HG03039 (cell line): ENCODE measurements around the gene TMEM242.

Experiments used
- ATAC-seq: cut with Tn5 transposase; IDR thresholded peaks from one replicate; pipeline ENCODE4 v1.9.1; 2021; ENCODE audit warnings: mild to moderate bottlenecking, moderate library complexity; ENCODE audit not compliant: unreplicated experiment

The TMEM242 gene

DNA sequence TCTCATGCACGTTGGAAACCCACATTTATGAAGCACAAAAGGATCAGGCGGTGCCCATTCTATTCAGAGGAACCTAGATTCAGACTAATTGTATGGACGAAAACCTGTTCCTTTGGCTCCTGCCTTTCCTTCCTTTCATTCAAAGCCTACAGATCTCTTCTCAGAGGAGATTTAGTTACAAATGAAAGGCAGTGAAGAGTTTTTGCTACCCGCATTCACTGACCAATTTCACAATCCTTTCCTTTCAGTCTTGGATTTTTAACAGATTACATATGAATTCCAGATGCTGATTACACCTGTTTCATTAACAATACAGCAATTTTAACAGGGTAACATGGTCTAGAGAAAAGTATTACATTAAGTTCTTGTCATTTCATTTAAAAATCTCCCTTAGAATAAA, 32.0 kb downstream of the TMEM242 start:
- no peak for ATAC-seq

DNA sequence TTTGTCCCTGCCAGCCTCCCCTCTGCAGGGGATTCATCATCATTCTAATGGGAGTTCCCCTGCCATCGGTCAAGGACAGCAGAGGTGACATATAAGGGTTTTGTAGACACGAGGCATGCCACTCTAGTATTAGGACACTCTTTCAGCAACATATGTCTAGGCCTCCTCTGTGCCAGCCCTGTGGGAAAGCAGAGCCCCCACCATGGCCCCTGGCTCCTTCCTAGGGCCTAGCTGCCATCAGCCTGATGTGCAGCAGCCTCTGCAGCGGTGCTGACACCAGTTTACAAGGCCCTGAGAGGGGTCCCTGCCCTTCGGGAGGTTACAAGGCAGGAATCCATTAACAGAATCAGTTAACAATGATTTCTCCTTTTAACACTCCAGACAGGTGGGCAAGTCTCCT, 32.5 kb downstream of the TMEM242 start:
- ATAC-seq, result no peak

DNA sequence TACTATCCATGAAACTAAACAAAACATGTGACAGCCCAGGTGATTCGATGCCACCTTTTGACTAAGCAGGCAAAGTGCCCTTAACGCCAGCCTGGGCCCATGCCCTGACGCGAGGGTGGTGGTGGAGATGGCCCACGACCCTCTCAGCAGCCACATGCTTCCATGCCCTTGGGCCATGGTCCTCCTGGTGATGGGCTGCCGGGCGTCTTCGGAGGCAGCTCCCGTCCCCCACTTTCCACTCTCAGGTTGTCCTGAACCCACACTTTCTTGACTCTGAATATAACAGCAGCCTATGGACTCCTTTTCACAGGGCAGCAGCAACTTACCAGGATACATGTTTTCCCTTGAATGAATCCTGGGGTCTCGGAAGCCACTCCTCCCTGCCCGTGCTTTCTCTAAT, 33.6 kb downstream of the TMEM242 start:
- no peak for ATAC-seq

GRCh38 chr6:157288575-157288974, 34.7 kb downstream of the TMEM242 start:
- no peak for ATAC-seq

GRCh38 chr6:157287923-157288322, 35.4 kb downstream of the TMEM242 start:
- ATAC-seq, result no peak

GRCh38 chr6:157287247-157287850, 36.0 kb downstream of the TMEM242 start:
- ATAC-seq, result no peak

GRCh38 chr6:157285422-157285779, 37.9 kb downstream of the TMEM242 start:
- no peak for ATAC-seq

DNA sequence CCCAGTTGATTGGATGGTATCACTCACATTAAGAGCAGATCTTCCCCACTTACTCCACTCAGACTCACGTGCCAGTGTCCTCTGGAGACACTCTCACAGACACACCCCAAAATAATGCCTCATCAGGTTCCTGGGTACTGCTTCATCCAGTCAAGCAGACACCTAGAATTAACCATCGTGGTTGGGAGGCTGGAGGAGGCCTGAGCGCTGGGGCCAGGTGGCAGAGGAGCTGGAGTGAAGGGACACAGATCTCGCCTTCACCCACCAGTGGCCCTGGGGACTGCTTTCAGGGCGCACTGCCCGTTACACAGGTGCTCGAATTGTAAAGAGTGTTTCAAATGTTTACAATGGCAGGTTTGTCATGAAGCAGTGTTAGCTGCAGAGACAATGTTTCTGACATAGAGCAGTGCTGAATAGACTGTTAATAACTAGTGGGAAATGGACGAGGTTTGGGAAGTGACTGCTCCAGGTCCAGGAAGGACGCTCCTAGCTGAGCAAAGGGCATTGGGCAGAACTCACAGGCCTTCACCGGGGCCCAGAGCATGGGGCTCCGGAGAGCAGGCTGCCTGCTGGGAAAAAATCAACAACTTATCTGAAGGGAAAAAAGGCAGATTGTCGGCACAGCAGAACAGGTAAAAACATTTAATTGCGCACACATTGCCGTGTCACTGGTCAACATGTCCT, 38.4 kb downstream of the TMEM242 start:
- ATAC-seq, result no peak

- ATAC-seq, result no peak
Observed at GRCh38 chr6:157283900-157284737, 39.2 kb downstream of the TMEM242 start.

DNA sequence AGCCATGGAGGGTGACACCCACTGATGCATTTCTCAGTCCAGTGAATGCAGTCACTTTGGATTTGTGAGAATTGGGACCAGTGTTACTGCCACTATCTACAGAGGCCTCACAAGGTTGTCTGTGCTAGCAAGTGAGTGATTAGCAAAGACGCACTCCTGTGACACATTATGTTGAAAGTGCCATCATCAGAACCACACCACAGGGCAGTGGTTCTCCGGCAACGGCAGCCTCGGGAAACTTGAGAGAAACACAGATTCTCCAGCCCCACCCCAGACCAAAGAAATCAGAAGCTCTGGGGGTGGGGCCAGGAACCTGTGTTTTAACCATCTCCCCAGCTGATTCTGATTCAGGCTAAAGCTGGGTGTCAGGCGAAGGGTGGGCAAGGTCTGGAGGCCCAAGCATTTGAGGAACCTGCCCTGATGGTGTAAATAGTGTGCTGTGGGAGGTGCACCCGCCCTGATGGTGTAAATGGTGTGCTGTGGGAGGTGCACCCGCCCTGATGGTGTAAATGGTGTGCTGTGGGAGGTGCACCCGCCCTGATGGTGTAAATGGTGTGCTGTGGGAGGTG, 39.9 kb downstream of the TMEM242 start:
- no peak for ATAC-seq

DNA sequence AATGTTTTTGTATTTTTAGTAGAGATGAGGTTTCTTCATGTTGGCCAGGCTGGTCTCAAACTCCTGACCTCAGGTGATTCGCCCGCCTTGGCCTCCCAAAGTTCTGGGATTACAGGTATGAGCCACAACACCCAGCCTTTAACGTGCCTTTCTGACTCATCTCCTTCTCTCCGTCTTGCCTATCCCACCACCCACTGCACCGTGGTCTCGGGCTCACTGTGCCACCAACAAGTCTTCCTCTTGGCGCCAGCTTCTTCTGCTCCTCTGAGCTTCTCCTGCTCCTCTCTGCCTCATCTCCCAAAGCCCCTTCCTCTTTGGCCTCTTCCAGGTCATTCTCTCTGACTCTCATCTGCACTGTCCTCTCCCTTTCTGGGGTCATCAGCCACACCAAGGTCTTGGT, 41.0 kb downstream of the TMEM242 start:
- ATAC-seq, result no peak

DNA sequence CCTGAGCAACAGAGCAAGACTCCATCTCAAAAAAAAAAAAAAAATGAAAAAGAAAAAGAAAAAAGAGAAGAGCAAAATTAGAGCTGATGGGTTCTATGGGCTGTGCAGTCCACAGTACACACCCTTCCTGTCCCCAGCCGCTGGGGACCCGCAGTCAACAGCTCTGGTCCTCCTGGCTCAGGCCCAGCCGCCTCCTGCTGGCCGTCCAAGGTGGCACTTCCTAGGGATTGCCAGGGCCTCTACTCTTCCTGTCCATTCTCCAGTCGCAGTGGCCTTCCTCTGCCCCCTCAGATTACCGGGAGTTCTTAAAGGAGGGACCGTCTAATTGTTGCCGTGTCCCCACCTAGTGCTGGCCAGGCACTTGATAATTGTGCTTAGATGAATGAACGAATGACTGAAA, 41.7 kb downstream of the TMEM242 start:
- no peak for ATAC-seq

DNA sequence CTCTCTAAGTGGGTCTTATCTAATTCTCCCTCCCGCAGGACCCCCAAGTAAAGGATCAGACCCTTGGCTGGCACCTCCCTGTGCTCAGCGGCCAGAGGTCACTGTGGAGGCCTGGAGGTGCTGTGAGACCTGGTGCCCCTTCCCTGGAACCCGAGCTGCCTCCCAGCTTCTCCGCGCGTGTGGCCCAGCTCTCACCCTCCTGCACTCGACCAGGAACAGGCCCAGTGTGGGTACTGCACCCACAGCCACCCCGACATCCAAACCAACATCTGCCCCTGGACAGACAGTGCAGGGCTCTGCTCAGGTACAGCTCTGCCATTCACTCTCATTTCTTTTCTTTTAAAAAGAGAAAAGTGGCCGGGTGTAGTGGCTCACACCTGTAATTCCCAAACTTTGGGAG, 42.4 kb downstream of the TMEM242 start:
- no peak for ATAC-seq

- ATAC-seq, result no peak
Observed at GRCh38 chr6:157280157-157280556, 43.2 kb downstream of the TMEM242 start.

DNA sequence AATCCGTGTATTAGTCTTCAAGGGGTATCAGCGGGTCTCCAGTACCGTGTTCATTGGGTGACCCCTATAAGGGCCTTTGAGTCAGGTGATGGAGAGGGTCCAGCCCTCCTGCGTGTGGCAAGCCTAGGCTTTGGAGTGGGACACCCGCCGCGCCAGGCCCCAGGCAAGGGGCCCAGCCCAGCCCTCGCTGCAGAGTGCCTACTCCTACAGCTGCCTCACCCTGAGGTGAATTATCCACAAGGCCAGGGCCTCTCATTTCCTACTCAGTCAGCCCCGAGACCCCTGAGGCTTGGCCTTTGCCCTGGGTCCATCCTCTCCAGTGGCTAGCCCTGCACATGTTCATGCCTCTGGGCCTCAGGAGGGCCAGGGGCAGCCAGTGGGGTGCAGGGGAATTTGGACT, 45.1 kb downstream of the TMEM242 start:
- no peak for ATAC-seq

DNA sequence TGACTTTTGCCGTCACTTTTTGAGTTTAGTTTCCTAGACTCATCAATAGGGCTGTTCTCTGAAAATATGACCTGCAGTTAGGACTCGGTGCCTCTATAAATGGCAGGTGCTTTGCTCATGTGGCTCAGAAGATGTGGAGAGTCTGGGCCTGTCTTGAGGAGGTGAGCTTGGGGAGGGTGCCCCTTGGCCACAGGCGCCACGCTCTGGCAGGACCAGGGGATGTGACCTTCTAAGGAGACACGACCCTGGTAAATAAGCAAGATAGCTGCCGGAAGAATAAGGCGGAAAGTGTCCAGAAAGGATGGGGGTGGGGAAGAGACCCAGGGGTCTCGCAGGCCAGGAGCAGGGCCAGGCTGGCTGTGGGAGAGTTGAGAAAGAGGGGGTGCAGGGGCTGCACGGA, 46.6 kb downstream of the TMEM242 start:
- no peak for ATAC-seq

DNA sequence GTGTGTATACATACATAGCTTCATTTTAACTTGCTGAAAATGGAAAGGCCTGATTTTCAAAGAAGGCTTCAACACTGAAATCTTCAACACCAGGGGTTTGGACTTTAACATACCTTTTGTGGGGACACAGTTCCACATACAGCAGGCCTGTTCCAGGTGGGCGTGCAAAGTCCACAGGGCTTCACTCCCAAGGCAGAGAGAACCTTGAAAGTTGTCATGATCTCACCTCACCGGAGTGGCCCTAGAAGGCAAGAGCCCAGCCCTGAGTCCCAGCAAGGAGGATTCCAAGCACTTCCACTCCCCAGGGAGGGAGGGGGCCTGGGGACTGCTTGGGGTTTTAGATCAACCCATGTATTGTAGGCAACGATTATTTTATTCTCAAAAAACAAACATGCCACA, 47.2 kb downstream of the TMEM242 start:
- no peak for ATAC-seq

- peak; percentile 88 for ATAC-seq
Observed at GRCh38 chr6:157274471-157275226, 48.7 kb downstream of the TMEM242 start.

DNA sequence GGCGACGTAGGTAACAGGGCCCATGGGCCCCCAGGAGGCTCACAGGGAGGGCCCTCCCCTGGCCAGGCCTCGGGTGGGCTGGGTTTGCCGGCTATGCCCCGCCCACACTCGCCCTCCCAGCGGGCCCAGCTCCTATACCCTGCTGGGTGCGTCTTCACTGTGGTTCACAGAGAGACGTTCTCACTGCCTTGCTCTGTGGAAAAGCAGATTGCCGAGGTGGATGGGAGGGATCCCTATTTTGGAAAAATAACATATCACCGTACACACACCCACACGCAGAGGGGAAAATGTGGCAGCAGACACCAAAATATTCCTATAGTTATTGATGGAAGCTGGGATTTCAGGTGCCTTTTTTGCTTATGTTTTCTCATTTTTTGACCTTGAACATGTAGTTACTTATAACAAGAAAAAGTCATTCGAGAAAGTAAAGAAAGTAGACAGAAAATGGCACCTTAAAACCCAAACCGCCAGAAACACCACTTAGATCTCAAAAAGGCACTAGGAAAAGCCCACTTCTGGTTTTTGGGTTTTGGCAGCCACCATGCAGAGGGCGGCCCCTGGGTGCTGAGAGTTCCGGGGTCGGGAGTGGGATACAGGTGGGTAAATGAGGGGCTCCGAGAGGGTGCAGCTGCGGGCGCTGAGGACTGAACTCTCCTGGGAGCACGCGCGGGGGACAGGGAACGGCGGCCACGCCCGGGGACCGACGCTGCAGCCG, 49.4 kb downstream of the TMEM242 start:
- ATAC-seq, result peak; percentile 38
